SIG-M5 treated with dmso at 0.1 percent for 504 hours (cell line): ENCODE measurements around the gene MARK3.

ENCODE experiments used
- DNase-seq: peaks from one replicate; lab custom pipeline; 2025; ENCODE audit not compliant: unreplicated experiment; lab: John Stamatoyannopoulos, UW

The MARK3 gene

DNA sequence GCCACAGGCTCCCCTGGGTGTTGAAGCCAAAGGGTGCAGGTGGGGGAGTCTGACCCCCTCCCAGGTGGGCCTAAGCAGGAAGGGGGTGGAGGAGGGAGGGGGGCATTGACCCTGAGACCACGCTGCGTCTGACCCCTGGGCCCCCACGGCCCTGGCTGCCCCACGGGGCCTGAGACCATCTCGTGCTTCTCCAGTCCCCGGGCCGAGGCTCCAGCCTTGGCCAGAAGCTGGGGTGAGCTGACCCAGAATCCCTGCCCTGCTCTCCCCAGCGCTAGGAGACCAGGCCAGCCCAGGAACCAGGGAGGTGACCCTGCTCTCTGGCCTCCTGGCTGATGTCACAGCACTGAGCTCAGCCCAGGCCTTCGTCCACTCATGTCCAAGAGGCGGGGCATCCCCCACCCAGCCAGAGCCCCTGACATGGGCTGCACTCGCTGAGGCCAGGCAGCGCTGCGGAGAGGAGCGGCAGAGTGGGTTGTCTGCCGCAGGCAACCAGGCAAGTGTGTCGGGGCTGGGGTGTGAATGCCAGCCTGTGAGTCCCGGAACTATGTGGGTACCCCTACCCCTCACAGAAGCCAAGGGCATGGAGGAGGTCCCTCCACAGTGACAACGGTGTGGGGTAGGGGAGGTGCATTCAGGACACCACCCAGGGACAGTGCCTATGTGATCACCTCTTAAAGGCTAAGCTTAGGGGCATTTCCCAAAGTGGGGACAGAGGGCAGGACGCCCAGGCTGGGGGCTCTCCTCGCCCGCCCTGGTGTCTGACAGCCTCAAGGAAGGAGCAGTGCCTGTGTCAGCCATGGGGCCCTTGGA is 150.1 kb downstream of the MARK3 start:
- DNase-seq = no peak

DNA sequence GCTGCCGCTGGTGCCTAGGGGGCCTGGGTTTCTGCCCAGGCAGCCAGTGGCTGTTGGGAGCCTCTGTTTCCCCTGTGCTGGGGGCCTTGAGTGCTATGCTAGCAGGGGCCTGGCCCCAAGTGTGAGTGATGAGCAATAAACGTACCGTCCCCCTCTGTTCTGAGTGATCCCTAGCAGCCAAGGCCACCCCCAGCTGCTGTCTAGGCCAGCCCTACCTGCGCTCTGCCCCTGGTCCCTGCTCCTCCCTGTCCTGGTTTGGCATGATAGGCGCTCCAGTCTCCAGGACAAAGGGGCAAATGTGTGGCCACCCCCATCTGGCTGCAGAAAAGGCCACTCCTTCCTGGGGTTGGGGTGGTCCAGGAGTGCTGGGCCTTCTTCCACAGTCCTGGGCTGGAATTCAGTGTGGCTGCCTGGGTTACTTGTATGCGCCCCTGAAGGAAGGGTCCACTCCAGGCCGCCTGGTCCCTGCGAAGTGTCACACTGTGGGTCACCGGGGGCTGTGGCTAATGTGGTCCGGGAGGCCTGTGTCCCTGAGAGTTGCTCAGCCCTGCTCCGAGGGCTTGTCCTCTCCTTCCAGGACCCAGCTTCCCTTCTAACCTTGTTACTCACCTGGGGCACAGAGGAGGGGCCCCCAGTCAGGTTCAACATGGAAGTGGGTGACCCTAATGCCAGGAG is 150.8 kb downstream of the MARK3 start:
- no peak for DNase-seq

DNA sequence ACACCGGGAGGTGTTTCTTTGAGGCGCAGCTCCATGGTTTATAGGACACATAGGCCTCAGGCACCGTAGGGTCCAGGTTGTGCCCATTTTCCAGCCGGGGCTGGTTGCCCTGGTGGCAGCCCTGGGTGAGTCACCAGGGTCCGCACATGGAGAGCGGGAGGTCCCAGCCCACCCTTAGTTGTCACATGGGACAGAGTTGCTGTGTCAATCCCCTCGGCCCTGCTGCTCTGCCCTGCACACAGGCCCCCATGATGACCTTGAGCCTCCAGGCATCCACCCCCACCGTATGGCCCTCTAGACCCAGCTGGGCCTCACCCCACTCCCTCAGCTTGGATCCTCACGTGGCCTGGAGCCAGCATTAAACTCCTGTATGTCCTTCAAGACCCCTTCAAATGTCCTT is 151.5 kb downstream of the MARK3 start:
- no peak for DNase-seq

DNA sequence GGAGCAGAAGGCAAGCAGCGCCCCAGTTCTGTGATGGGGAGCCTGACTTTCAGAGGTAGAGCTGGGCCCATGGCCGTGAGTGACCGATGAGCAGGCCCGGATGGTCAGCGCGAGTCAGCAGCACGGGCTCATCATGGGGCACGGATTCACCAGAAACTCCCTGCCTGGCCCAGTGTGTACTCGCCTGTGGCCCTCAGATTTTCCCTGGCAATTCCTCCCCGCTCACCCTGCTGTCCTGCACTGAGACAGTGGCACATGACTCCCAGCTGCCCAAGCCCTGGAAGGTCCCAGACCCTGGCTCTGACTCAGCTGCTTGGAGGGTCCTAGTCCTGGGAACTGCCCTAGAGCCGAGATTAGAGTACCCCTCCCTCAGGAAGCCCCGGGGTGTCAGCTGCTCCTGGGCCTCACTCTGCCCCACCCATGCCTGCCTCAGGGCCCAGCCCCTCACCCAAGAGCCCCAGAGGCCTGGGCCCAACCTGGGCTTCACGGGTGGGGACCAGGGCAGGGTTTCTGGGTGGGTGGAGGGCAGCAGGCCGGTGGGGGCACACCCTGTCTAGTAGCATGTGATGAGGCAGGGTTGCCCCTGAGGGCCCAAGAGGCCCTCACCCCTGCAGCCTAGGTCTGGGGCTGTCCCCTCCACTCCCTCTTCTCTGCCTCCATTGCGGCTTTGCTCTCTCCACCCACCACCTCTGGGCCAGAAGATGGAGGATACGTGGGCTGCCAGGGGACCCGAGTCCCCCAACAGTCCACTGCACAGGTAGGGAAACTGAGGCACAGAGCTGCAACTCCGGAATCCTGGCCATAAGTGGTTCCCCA is 152.2 kb downstream of the MARK3 start:
- no peak for DNase-seq

DNA sequence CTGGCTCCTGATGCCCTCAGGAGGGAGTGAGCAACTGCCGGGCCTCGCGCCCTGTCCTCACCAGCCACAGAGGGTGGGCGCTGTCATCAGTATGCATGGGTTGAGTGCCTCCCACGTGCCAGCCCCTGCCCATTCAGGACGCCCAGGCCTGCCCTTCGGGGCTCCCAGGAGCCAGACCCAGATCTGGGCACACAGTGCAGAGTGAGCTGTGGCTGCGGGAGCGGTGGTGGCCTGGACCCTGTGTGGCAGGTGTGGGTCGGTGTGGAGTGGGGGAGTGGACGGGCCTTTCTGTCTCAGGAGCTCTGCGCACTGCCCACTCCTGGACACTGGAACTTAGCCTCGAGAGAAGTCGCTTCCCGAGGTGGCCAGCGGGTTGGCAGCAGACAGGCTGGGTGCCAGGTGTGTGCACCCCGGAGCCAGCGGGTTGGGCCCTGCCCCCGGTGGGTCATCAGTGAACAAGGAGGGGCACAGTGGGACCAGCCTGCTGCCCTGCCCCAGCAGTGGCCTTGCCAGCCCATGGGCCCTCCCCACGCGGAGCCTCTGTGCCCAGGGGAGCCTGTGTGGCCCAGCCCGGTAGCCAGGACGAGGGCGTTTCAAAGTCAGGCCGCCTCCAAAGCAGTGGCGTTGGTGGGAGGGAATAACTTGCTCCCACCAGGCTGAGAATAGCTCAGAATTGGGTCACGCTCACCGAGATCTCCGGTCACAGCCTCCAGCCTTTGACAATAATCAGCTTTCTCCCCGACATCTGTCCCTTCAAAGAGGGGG is 153.3 kb downstream of the MARK3 start:
- DNase-seq = no peak

DNA sequence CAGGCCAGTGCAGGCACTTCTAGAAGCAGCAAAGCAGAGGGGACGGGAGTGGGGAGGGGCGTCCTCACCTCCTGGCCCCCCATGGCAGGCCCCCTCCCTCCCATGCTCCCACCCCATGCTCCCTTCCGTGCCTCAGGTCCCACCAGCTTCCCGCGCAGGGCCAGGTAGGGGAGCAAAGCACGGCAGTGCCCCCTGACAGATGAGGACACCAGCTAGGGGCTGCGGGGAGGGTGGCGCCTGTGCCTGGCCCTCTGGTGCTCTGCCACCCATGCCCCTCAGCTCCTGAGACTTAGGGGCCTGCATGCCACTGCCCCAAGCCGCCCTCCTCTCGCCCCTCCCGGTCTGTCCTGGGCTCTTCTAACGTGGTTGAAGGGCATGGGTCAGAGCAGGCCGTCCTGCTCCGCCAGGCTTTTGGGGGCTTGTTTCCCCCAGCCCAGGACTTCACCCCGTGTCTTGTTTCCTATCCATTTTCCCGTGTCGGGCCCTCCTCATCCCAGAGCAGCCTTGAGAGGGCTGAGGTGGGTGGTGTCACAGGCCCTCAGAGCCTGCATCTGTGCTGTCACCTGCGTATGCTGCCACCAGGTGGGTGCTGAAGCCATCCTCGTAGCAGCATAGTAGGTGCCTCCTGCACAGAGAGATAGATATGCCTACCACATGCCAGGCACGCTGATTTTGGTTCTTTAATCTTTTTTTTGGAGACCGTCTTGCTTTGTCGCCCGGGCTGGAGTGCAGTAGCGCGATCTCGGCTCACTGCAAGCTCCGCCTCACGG is 154.0 kb downstream of the MARK3 start:
- no peak for DNase-seq

DNA sequence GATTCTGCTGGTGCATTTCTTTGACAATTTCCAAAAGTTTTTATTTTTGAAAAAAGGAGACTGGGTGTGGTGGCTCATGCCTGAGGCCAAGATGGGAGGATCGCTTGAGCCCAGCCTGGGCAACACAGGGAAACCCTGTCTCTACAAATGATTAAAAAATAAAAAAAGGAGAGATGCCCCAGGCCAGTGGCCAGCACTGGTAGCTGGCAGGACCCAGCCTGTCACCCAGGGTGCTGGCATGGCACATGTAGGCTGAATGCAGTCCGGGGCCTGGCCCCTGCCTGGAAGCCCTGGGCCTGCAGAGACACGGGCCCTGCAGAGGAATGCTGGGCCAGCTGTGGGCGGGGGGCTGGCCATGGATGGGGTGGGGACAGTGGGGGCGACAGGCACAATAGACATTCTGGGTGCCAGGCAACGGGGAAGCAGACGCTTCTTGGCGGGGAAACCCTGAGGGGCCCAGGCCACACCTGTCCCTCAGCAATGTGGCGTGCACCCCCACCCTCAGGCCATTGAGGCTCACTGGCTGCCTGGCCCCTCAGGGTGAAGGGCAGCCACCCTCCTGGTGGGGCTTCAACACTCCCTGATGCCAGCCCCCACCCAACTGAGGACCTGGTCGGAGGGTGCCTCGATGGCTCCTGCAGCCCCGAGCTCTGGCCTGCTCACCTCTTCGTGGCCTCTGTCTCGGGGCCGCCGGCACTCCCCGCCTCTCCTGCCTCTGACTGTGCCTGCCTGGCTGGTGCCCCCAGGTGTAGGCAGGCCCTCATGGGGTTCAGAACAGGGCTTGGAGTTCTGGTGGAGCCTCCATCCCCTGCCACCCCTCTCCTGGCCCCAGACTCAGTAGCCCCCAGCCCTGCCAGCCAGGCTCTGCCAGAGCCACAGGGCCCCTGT is 155.8 kb downstream of the MARK3 start:
- no peak for DNase-seq

DNA sequence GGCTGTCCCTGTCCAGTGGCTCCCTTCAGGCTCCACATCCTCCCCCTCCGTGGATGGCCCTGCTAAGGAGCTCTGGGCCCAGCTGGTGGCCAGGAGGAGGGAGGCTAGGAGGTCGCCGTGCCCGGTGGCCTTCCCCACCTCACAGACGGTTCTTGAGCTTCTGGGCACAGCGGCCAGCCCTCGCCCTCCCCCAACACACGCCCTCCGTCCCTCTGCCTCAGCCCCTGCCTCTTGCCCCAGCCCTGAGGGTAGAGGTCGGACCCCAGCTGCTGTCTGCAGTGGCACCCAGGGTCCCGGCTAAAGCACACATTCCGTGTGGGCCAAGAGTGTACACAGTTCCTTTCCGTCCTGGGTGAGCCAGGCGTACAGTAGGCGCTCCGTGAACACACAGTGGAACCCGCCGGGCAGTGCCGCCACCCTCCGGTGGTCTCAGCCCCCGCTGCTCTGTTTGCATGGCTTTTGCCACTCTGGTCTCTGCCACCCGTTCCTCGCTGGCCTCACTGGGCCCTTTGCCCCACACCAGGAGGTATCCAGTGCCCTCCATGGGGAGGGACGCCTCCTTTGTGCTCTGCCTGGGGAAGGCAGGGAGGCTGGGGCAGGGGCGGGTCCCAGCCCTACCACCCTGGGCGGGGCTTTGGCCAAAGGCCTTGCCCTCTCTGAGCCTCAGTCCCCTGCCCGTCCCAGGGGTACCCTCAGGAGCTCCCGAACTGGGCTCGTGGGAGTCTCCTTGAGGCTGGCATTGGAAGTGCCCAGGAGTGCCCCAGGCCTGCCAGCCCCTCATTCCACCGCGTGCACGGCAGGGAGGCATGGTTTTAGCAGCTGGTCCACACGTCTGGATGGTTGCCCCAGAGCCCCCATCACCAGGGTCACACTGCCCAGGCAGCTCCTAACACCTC is 156.7 kb downstream of the MARK3 start:
- no peak for DNase-seq

DNA sequence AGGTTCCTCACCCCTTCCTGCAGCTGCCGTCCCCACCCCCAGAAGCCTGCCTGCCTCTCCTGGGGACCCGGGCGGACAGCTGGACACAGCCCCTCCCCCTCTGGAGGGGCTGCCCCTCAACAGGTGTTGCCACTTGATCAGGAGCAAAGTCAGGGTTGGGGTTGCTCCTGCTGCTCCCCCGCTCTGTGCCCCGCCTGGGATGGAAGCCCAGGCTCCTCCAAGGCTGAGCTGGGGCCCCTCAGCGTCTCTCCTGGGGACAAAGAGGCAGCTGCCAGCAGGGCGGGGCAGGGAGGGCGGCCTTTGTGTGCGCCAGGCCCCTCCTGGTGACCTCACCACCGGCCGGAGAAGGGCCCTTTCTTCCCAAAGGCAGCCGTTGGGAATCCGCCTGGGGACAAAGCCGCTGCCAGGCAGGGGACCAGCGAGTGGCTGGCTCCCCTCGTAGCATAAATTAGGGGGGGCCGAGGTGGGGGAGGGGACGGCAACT is 157.4 kb downstream of the MARK3 start:
- DNase-seq = no peak

DNA sequence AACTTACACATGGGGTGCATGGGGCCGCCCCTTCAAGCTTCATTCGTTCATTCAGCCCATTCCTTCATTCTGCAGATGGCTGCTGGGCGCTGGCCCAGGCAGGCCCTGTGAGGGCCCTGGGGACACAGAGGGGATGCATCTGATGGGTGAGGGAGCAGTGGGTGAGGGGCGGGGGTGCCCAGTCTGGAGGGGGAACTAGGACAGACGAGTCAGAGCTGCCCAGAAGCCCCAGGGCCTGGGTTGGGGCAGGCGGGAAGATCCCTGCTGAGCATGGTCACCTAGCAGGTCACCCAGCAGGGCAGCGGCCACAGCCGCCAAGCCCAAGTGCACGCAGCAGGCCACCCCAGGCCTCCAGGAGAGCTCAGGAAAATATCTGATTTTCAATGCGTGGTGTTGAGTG is 157.9 kb downstream of the MARK3 start:
- no peak for DNase-seq

DNA sequence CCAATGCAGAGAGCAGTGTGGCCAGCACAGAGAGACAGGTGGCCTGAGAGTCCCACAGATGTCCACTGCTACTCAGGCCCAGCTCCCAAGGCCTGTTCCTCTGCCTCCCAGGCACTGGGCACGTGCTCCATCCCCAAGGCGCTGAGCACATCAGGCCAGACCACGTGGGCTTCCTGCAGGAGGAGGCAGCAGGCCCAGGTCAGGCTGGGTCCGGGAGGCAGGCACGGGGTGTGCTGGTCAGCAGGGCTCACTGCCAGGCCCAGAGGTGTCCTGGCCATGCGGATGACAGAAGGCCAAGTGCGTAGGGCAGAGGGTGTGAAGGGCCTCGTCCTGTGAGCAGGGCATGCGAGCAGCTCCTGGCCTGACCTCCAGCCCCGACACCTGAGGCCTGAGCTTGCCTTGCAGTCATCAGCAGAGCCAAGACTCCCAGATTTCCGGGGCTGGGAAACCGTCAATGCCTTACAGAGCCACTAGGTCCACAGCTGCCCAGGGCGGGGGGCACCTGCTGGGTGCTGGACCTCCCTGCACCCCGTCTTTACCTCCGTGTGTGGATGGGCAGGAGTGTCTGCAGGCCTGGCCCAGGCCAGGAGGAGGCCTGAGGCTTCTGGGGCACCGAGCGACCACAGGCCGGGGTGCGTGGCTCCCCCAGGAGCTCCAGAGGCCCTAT is 158.6 kb downstream of the MARK3 start:
- DNase-seq = no peak

DNA sequence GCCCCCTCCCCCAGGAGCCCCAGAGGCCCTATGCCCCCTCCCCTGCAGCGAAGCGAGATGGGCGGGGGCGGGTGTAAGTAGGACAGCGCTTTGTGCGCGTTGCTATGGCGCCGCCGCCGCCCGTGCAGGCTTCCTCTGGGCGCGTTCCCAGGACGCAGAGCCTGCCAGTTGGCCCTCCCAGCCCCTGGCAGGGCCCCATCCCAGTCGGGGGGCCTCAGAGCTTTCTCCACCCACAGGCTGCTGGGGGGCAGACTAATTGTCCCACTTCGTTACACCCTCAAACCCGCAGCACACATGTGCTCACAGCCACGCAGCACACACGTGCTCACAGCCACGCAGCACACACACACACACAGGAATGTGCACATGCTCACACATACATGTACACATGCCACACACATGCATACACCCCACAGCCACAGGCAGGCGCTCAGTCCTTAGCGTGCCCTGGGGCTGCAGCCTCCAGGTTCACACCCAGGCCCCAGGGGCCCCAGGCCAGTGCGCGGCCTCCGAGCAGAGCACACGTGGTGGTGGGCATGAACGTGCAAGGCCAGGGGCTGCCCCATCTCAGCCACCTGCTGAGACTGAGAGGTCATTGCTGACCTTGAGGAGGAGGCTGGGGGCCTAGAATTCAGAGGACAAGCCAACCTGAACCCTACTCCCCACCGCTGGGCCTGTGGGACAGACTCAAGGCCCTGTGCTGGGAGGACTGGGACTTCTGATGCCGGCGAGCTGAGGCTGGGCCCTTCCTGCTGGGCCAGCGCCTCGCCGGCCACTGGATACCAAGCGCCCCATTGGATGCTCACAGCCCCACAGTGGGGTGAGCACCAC is 159.4 kb downstream of the MARK3 start:
- DNase-seq = no peak

DNA sequence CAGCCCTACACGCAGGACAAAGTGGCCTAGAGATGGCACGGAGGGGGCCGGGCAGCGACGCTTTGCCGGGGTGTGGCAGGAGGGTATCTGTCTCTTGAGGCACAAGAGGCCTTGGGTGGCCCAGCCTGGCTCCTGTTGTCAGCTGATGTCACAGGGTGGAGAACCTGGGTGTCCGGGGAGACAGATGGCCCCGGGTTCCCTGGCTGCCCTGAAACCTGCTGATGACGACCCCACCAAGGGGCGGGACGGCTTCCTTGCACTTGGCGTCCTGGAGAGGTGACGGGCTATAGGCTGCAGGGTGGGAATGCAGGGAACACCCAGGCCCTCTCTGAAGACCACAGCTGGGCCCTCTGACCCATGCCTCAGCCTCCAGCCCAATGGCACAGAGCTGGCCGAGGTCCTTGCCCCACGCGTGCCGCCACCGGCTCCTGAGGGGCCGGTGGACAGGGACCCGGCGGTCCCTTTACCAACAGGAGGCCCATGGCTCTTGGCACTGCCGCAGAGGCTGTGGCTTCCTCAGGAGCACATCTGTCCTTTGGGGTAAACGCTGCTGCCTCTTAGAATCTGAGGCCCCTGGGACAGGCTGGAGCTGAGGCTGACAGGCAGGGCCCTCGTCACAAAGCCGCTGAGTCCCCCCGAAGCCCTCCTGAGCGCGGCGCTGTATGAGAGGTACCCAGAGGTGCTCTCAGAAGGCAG is 160.2 kb downstream of the MARK3 start:
- no peak for DNase-seq

DNA sequence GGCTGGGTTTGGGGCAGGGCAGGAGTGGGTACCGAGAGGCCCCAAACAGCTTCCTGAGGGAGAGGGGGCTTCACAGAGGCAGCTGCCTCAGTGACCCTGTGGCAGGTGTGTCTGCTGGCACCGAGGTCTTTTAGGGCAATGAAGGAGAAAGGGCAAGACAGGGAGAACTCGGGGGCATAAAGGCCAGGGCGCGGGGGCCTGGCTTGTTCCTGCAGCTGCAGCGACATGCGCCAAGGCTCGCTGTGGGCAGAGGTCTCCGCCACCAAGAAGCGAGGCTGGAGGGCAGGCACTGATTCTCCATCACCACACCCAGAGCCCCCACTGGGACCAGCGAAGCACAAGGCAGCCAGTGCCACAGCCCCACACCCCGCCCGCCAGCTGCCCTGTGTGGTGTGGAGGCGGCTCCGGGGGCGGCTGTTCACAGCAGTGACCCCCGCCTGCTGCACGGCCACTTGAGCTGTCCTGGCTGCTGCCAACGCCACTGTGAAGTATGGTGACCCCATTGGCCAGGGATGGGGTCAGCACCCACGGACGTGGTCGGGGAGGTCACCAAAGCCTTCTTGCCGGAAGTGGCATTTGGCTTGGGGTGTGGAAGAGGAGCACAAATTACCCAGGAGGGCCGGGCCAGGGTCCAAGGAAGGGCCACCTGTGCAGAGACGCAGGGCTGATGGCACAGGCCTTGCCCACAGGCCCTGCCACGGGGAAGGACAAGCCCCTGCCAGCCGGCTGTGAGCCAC is 160.9 kb downstream of the MARK3 start:
- no peak for DNase-seq

DNA sequence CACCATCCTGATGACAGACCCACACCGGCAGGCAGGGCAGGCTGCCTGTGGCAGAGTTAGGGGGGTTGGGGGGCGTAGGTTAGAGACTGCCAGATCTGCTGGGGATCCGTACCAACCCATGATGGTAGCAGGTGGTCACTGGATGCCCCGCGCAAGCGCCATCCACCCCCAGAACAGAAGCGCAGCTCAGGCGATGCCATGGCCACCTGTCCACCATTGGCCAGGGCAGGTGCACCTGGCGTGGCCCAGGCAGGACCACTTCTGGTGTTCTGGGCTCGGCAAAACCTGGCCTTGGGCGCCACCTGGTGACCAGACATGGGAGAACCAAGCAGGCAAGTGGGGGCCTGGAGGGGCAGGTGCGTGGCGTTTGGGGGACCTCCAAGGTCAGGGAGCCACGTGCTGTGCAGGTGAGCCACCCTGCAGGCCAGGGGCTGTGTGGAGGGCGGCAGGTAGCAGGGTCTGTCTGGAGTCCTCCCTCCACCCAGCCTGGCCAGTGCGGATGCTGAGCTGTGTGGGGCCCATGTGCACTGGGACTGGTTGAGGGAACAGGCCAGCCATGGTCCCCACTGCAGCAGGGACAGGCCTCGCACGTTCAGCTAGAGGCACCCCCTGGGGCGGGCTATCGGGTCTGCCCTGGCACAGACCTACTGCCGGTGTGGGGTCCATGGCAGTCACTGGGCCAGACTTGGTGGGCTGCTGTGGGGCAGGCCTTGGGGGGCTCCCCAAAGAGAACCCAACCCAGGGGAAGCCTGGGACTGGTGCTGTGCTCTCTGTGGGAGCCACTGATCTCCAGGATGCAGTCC is 161.6 kb downstream of the MARK3 start:
- DNase-seq = peak; percentile 5
